CD4-positive, alpha-beta T cell treated with Interleukin-1 beta for 1 hour (primary cell): ENCODE results near the gene CARD10.
"Not testable (repeated sequence)": the region's sequence is repeated elsewhere in the genome, so short reads cannot be mapped to it uniquely, and the experiment has no call there.

Experiments used
- DNase-seq, 2 donors: peaks; one replicate each; pipeline ENCODE4 v3.0.0-alpha.2; 2020 to 2022

Gene CARD10

GRCh38 chr22:37485395-37486223 is 33.6 kb downstream of the CARD10 start:
- peak in 1 of 2 donors; percentile 4 for DNase-seq

GRCh38 chr22:37484480-37485394 is 34.5 kb downstream of the CARD10 start:
- peak; percentile 80 to 83 for DNase-seq

- DNase-seq: no peak
Observed at GRCh38 chr22:37483050-37483449, 36.2 kb downstream of the CARD10 start.

GRCh38 chr22:37482244-37482643 is 37.0 kb downstream of the CARD10 start:
- peak in 1 of 2 donors; percentile 6 for DNase-seq

- DNase-seq: no peak
Observed at GRCh38 chr22:37481347-37481907, 37.8 kb downstream of the CARD10 start.

- no peak for DNase-seq
Observed at GRCh38 chr22:37480387-37481346, 38.5 kb downstream of the CARD10 start.

GRCh38 chr22:37479196-37479595 is 40.0 kb downstream of the CARD10 start:
- no peak for DNase-seq

- no peak for DNase-seq
Observed at GRCh38 chr22:37476389-37477329, 42.6 kb downstream of the CARD10 start.

GRCh38 chr22:37474447-37475090 is 44.6 kb downstream of the CARD10 start:
- DNase-seq: no peak

- DNase-seq: no peak
Observed at GRCh38 chr22:37473437-37473946, 45.7 kb downstream of the CARD10 start.

GRCh38 chr22:37472418-37473006 is 46.7 kb downstream of the CARD10 start:
- DNase-seq: peak; percentile 45 to 52

GRCh38 chr22:37471727-37472417 is 47.3 kb downstream of the CARD10 start:
- DNase-seq: no peak

- DNase-seq: no peak
Observed at GRCh38 chr22:37470087-37470445, 49.1 kb downstream of the CARD10 start.

GRCh38 chr22:37469416-37470086 is 49.7 kb downstream of the CARD10 start:
- DNase-seq: no peak

GRCh38 chr22:37468201-37468695 is 51.0 kb downstream of the CARD10 start:
- DNase-seq: not testable (repeated sequence)

- no peak for DNase-seq
Observed at GRCh38 chr22:37467391-37467955, 51.7 kb downstream of the CARD10 start.

- no peak for DNase-seq
Observed at GRCh38 chr22:37464181-37464580, 55.0 kb downstream of the CARD10 start.

- no peak for DNase-seq
Observed at GRCh38 chr22:37462983-37463382, 56.2 kb downstream of the CARD10 start.
